Loucy (cell line): ENCODE results near the gene KRTAP9-9.

Source experiments
- CTCF ChIP-seq: fragments of 200-600 bp; sonication (generic); conservative IDR thresholded peaks from 2 replicates; pipeline ENCODE4 v1.5.1; 2014; ENCODE audit warnings: mild to moderate bottlenecking, antibody characterized with exemption, low read length
- EZH2phosphoT487 ChIP-seq: fragments of 200-600 bp; IDR thresholded peaks from 2 replicates; pipeline ENCODE4 v1.6.1; 2018; ENCODE audit warnings: antibody characterized with exemption, mild to moderate bottlenecking, moderate library complexity, borderline replicate concordance

GRCh38 chr17:41265078-41265477, 9.9 kb downstream of the KRTAP9-9 start, which contains the start of gene KRTAP9-6:
- TF ChIP-seq CTCF (no peak), EZH2phosphoT487 (no peak)
